T-helper 2 cell treated with Interferon-gamma antibody and Interleukin-4, amounts not matched to agents 5 μg/mL and 100 μg/mL, for 36 hours (primary cell): ENCODE results near the gene SEL1L.
A peak's percentile ranks its signal among the peaks of the same experiment; 100 is the strongest.
"Not testable (repeated sequence)": the region's sequence is repeated elsewhere in the genome, so short reads cannot be mapped to it uniquely, and the experiment has no call there.

Source experiments
- DNase-seq: peaks from one replicate; pipeline ENCODE4 v3.0.0; 2021; ENCODE audit warnings: low spot score
- H3K27ac Mint-ChIP-seq: one replicate; pipeline ENCODE4 v1.8.0; 2021; ENCODE audit warnings: mild to moderate bottlenecking, mixed read lengths
- H3K27me3 Mint-ChIP-seq: one replicate; pipeline ENCODE4 v1.8.0; 2021; ENCODE audit warnings: low read depth, mixed read lengths
- H3K36me3 Mint-ChIP-seq: one replicate; pipeline ENCODE4 v1.8.0; 2021; ENCODE audit warnings: low read depth, mixed read lengths
- H3K4me1 Mint-ChIP-seq: one replicate; pipeline ENCODE4 v1.8.0; 2021; ENCODE audit warnings: low read depth, mixed read lengths
- H3K4me3 Mint-ChIP-seq: one replicate; pipeline ENCODE4 v1.8.0; 2022; ENCODE audit warnings: mild to moderate bottlenecking, moderate library complexity, mixed read lengths
- H3K9me3 Mint-ChIP-seq: one replicate; pipeline ENCODE4 v1.8.0; 2021; ENCODE audit warnings: mixed read lengths

SEL1L gene

DNA sequence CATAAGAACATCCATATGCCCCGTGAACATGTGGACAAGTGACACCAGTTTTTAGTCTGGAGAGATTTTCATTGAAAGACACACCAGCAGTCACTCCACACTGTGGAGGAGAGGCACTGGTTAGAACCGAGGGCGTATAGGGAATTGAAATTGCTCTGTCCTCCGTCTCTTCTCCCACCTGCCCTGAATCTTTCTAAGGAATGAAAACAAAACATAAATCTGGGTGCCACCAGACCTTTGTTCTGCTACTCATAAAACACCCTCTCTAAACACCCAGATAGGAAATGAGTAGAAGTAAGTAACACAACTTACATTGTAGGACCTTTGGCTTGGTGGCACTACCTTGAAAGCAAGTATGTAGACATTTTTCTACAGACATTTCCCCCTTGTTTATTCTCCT lies 96.4 kb downstream of the SEL1L start:
- H3K4me3 Mint-ChIP-seq, result peak overlapping the region; percentile 62
- no peaks in the 10 kb centered on the region for H3K9me3 Mint-ChIP-seq
- H3K36me3 Mint-ChIP-seq, result no peaks in the 10 kb centered on the region
- peaks cover 7% of the 10 kb centered on the region for H3K4me1 Mint-ChIP-seq
- no peak for DNase-seq
- H3K27ac Mint-ChIP-seq, result no peak overlapping the region
- peaks cover 69% of the 10 kb centered on the region for H3K27me3 Mint-ChIP-seq

- Mint-ChIP-seq H3K27me3 (peaks cover 67% of the 10 kb centered on the region), H3K4me3 (peak overlapping the region; percentile 66), H3K9me3 (no peaks in the 10 kb centered on the region), H3K4me1 (peaks cover 7% of the 10 kb centered on the region), H3K27ac (no peak overlapping the region), H3K36me3 (no peaks in the 10 kb centered on the region)
- DNase-seq, result peak; percentile 46
Measured at GRCh38 chr14:81436296-81437138, 97.1 kb downstream of the SEL1L start.

DNA sequence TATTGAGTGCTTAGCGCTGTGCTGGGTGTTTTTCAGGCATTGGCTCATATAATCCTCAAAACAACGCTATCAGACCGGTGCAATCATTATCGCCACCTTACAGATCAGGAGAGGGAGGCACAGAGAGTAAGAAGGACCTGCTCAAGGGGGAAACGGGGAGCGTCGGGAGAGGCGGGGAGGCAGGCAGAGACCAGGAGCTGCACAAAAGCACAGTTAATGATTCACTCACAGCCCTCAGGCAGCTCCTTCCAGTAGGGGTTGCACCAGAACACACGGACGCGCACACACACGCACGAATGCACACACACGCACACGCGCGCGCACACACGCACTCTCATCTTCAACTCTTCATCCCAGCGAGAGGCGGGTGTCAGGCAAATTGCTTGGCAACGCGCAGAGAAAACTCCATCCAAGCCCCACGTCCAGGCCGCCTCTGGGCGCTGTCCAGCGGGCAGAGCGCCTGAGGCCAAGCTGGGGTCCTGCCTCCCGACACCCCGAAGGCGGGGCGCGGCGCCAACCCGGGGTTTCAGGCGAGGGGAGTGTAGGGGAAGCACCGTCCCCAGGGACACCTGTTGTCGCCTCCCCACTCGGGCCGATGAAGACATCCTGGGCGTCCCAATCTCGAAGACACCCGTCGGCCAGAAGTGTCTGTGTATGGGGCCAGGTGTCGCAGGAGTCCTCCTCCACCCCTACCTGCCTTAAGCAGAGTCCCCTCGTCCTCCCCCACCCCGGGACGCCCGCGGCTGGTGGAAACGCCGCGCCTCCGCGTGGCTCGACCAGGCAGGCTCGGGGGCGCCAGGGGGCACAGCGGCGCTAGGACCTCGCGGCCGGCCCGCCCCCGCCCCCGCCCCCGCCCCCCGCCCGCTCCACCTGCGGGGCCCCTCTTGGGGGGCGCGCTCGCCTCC lies 98.0 kb downstream of the SEL1L start:
- Mint-ChIP-seq H3K27me3 (peaks cover 61% of the 10 kb centered on the region), H3K9me3 (no peaks in the 10 kb centered on the region), H3K4me3 (peak overlapping the region; percentile 75), H3K4me1 (peaks cover 7% of the 10 kb centered on the region), H3K27ac (no peak overlapping the region), H3K36me3 (no peaks in the 10 kb centered on the region)
- DNase-seq, result peak; percentile 5

- Mint-ChIP-seq H3K4me3 (peak overlapping the region; percentile 75), H3K36me3 (no peaks in the 10 kb centered on the region), H3K27me3 (peaks cover 58% of the 10 kb centered on the region), H3K9me3 (no peaks in the 10 kb centered on the region), H3K4me1 (peaks cover 7% of the 10 kb centered on the region), H3K27ac (no peak overlapping the region)
- no peak for DNase-seq
Measured at GRCh38 chr14:81435048-81435390, 98.6 kb downstream of the SEL1L start.

GRCh38 chr14:81434230-81434629 lies 99.4 kb downstream of the SEL1L start:
- H3K9me3 Mint-ChIP-seq, result no peaks in the 10 kb centered on the region
- H3K4me1 Mint-ChIP-seq, result peaks cover 7% of the 10 kb centered on the region
- H3K27me3 Mint-ChIP-seq, result peaks cover 60% of the 10 kb centered on the region
- no peak overlapping the region for H3K4me3 Mint-ChIP-seq
- DNase-seq, result no peak
- no peaks in the 10 kb centered on the region for H3K36me3 Mint-ChIP-seq
- no peak overlapping the region for H3K27ac Mint-ChIP-seq

GRCh38 chr14:81433378-81433777 lies 100.3 kb downstream of the SEL1L start:
- Mint-ChIP-seq H3K4me3 (no peak overlapping the region), H3K27ac (no peak overlapping the region), H3K27me3 (peaks cover 51% of the 10 kb centered on the region), H3K36me3 (no peaks in the 10 kb centered on the region), H3K9me3 (no peaks in the 10 kb centered on the region), H3K4me1 (peaks cover 7% of the 10 kb centered on the region)
- DNase-seq, result no peak

GRCh38 chr14:81432219-81432661 lies 101.4 kb downstream of the SEL1L start:
- Mint-ChIP-seq H3K27me3 (peaks cover 46% of the 10 kb centered on the region), H3K9me3 (no peaks in the 10 kb centered on the region), H3K4me3 (no peak overlapping the region), H3K27ac (no peak overlapping the region), H3K4me1 (peaks cover 6% of the 10 kb centered on the region), H3K36me3 (no peaks in the 10 kb centered on the region)
- no peak for DNase-seq

DNA sequence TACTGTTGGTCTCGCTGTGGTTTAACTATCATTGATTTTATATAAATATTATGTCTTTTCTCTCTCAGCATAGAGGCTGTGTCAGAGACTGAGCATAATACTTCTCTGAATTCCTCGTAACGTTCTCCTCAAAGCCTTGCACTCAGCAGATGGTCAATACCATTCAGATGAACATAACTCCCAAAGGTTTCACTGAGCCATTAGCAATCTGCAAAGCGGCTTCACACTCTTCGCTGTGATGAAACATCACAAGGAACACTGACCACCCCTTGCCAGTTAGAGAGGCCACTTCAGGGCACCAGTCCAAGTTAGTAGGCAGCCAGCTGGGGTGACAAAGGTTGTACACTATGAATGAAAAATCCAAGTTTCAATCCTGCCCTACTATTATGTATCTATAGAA lies 103.4 kb downstream of the SEL1L start:
- DNase-seq, result no peak
- H3K27ac Mint-ChIP-seq, result no peak overlapping the region
- peaks cover 43% of the 10 kb centered on the region for H3K27me3 Mint-ChIP-seq
- H3K4me1 Mint-ChIP-seq, result peaks cover under 1% of the 10 kb centered on the region
- no peak overlapping the region for H3K4me3 Mint-ChIP-seq
- no peaks in the 10 kb centered on the region for H3K9me3 Mint-ChIP-seq
- H3K36me3 Mint-ChIP-seq, result no peaks in the 10 kb centered on the region

GRCh38 chr14:81429749-81430148 lies 103.9 kb downstream of the SEL1L start:
- not testable (repeated sequence) for DNase-seq, H3K27ac Mint-ChIP-seq, H3K9me3 Mint-ChIP-seq, H3K4me3 Mint-ChIP-seq, H3K36me3 Mint-ChIP-seq, H3K4me1 Mint-ChIP-seq
- H3K27me3 Mint-ChIP-seq, result peaks cover 38% of the 10 kb centered on the region

- Mint-ChIP-seq H3K4me1 (no peaks in the 10 kb centered on the region), H3K9me3 (no peaks in the 10 kb centered on the region), H3K27ac (no peak overlapping the region), H3K27me3 (peaks cover 30% of the 10 kb centered on the region), H3K4me3 (no peak overlapping the region), H3K36me3 (no peaks in the 10 kb centered on the region)
- no peak for DNase-seq
Measured at GRCh38 chr14:81429028-81429427, 104.6 kb downstream of the SEL1L start.

- no peak overlapping the region for H3K4me3 Mint-ChIP-seq
- no peaks in the 10 kb centered on the region for H3K36me3 Mint-ChIP-seq
- no peak overlapping the region for H3K27ac Mint-ChIP-seq
- H3K4me1 Mint-ChIP-seq, result no peaks in the 10 kb centered on the region
- DNase-seq, result no peak
- H3K27me3 Mint-ChIP-seq, result peaks cover 18% of the 10 kb centered on the region
- H3K9me3 Mint-ChIP-seq, result no peaks in the 10 kb centered on the region
Measured at GRCh38 chr14:81427348-81428058, 106.2 kb downstream of the SEL1L start.

- Mint-ChIP-seq H3K27ac (no peak overlapping the region), H3K9me3 (no peaks in the 10 kb centered on the region), H3K27me3 (peaks cover 11% of the 10 kb centered on the region), H3K4me1 (no peaks in the 10 kb centered on the region), H3K36me3 (no peaks in the 10 kb centered on the region), H3K4me3 (no peak overlapping the region)
- no peak for DNase-seq
Measured at GRCh38 chr14:81423504-81423903, 110.1 kb downstream of the SEL1L start.
